ENCODE results near the gene REEP6.

The REEP6 gene

DNA sequence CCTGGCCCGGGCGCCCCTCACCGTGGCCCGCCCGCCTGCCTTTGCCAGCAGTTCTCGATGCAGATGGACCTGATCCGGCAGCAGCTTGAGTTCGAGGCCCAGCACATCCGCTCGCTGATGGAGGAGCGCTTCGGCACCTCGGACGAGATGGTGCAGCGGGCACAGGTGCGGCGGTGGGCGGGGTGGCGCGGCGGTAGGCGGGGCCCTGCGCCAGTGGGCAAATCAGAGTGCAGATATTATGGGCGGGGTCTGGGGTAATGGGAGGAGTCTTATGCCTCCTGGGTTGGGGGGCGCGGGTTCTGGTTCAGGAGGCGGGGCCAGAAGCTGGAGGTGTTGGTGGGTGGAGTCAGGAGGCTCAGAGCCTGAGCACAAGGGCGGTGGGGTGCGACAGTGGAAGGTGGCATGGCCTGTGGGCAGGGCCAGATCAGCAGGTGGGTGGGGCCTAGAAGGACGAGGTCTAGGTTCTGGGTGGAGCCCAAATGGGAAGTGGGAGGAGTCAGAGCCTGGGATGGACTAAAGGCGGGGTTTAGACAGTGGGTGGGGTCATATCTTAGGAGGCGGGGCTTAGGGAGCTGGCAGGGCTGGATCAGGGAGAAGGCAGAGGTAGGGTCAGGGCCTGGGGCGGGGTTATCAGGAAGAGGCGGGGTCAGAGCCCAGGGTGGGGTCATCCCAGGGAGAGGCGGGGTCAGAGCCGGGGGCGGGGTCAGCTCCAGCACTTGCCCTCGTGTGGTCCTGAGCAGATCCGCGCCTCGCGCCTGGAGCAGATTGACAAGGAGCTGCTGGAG lies 35.5 kb upstream of the REEP6 start:
- TF ChIP-seq SPI1 (IDR thresholded peaks at IDR 0.05; ENCODE audit: low read depth, low read length) (peak; percentile 49), TAF1 (IDR thresholded peaks at IDR 0.05; ENCODE audit: low read depth, low read length) (no peak)
- FAIRE-seq (peak; percentile 45), DNase-seq (ENCODE audit: insufficient read length, low spot score) (no peak)

GRCh38 chr19:1456121-1456900 lies 34.7 kb upstream of the REEP6 start:
- DNase-seq (ENCODE audit: insufficient read length, low spot score) (no peak), FAIRE-seq (no peak)

GRCh38 chr19:1457031-1457739 lies 33.8 kb upstream of the REEP6 start:
- FAIRE-seq = no peak
- TF ChIP-seq POLR2A (IDR thresholded peaks at IDR 0.05; ENCODE audit: low read depth, low read length) = no peak
- TF ChIP-seq SPI1 (IDR thresholded peaks at IDR 0.05; ENCODE audit: low read depth, low read length) = no peak
- no peak for TF ChIP-seq POU2F2 (IDR thresholded peaks at IDR 0.05; ENCODE audit: low read depth, low read length)
- no peak for DNase-seq (ENCODE audit: insufficient read length, low spot score)

More at GRCh38 chr19:1456121-1456900, 34.7 kb upstream of the REEP6 start:
- TF ChIP-seq POU2F2 (IDR thresholded peaks at IDR 0.05; ENCODE audit: low read depth, low read length) = no peak
- no peak for TF ChIP-seq POLR2A (IDR thresholded peaks at IDR 0.05; ENCODE audit: low read depth, low read length)

- DNase-seq (ENCODE audit: insufficient read length, low spot score) (no peak), FAIRE-seq (no peak)
- TF ChIP-seq POLR2A (IDR thresholded peaks at IDR 0.05; ENCODE audit: low read depth, low read length) (no peak), TAF1 (IDR thresholded peaks at IDR 0.05; ENCODE audit: low read depth, low read length) (no peak), POLR2AphosphoS5 (IDR thresholded peaks at IDR 0.05; ENCODE audit: low read depth, low read length) (no peak), POU2F2 (IDR thresholded peaks at IDR 0.05; ENCODE audit: low read depth, low read length) (no peak), SPI1 (IDR thresholded peaks at IDR 0.05; ENCODE audit: low read depth, low read length) (no peak), PAX5 (IDR thresholded peaks at IDR 0.05; ENCODE audit: insufficient read depth, low read length, severe bottlenecking) (no peak)
Measured at GRCh38 chr19:1457892-1458291, 33.1 kb upstream of the REEP6 start.

- DNase-seq (ENCODE audit: insufficient read length, low spot score) = no peak
- FAIRE-seq = no peak
- TF ChIP-seq POLR2A (IDR thresholded peaks at IDR 0.05; ENCODE audit: low read depth, low read length) = no peak
- TF ChIP-seq SPI1 (IDR thresholded peaks at IDR 0.05; ENCODE audit: low read depth, low read length) = no peak
- TF ChIP-seq POU2F2 (IDR thresholded peaks at IDR 0.05; ENCODE audit: low read depth, low read length) = no peak
- TF ChIP-seq TAF1 (IDR thresholded peaks at IDR 0.05; ENCODE audit: low read depth, low read length) = no peak
- TF ChIP-seq POLR2AphosphoS5 (IDR thresholded peaks at IDR 0.05; ENCODE audit: low read depth, low read length) = no peak
- TF ChIP-seq PAX5 (IDR thresholded peaks at IDR 0.05; ENCODE audit: insufficient read depth, low read length, severe bottlenecking) = no peak
Measured at GRCh38 chr19:1459479-1459878, 31.5 kb upstream of the REEP6 start.

DNA sequence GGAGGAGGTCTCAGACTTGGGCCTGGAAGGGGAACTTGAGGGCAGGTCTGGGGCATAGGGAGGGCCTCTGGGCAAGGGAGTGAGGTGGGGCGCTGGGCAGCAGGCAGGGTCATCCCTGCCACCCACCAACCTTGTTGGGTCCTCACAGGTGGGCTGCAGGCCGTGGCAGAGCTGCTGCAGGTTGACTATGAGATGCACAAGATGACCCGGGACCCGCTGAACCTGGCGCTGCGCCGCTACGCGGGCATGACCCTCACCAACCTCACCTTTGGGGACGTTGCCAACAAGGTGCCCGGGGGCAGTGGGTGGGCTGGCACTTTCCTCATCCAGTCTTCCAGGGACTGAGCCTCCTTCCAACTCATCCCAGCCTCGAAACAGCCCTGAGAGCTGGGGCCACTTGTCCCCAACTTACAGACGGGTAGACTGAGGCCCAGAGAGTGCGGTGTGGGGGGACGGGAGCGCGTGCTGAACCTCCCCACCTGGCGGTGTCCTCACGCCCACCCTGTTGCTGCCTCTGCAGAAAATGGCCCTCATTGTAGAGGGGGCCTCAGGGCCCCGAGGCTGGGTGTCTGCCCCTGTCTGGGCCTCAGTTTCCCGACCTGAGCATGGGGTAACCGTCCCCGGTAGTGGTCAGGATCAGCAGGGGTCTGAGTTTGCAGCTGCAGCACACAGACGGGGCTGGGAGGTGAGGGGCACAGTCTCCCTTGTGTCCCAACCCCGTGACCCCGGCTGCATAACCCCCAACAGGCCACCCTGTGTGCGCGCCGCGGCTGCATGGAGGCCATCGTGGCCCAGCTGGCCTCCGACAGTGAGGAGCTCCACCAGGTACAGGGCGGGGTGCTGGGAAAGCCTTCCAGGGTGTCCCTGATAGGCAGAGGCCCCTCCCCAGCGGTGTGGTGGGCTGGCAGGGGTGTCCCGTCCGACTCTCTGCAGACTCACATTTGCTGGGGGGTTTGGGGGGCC lies 30.7 kb upstream of the REEP6 start:
- TF ChIP-seq TAF1 (IDR thresholded peaks at IDR 0.05; ENCODE audit: low read depth, low read length) (no peak), POLR2AphosphoS5 (IDR thresholded peaks at IDR 0.05; ENCODE audit: low read depth, low read length) (no peak), SPI1 (IDR thresholded peaks at IDR 0.05; ENCODE audit: low read depth, low read length) (no peak), PAX5 (IDR thresholded peaks at IDR 0.05; ENCODE audit: insufficient read depth, low read length, severe bottlenecking) (no peak), POLR2A (IDR thresholded peaks at IDR 0.05; ENCODE audit: low read depth, low read length) (no peak), POU2F2 (IDR thresholded peaks at IDR 0.05; ENCODE audit: low read depth, low read length) (no peak)
- DNase-seq (ENCODE audit: insufficient read length, low spot score) = no peak
- FAIRE-seq = no peak

DNA sequence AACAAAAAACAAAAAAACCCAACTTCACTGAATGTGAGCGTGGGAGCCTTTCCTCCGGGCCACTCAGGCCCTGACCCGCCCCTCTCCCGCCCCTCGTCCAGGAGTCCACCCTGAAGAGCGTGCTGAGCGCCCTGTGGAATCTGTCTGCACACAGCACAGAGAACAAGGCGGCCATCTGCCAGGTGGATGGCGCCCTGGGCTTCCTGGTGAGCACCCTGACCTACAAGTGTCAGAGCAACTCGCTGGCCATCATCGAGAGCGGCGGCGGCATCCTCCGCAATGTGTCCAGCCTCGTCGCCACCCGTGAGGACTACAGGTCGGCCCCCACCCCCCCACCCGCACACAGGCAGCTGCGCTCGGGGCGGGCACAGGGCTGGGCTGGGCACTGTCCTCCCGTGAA lies 29.1 kb upstream of the REEP6 start:
- FAIRE-seq (no peak), DNase-seq (ENCODE audit: insufficient read length, low spot score) (no peak)
- no peak for TF ChIP-seq TAF1 (IDR thresholded peaks at IDR 0.05; ENCODE audit: low read depth, low read length)
- TF ChIP-seq SPI1 (IDR thresholded peaks at IDR 0.05; ENCODE audit: low read depth, low read length) = no peak
- no peak for TF ChIP-seq POLR2AphosphoS5 (IDR thresholded peaks at IDR 0.05; ENCODE audit: low read depth, low read length)
- TF ChIP-seq POLR2A (IDR thresholded peaks at IDR 0.05; ENCODE audit: low read depth, low read length) = no peak
- TF ChIP-seq PAX5 (IDR thresholded peaks at IDR 0.05; ENCODE audit: insufficient read depth, low read length, severe bottlenecking) = no peak
- no peak for TF ChIP-seq POU2F2 (IDR thresholded peaks at IDR 0.05; ENCODE audit: low read depth, low read length)

GRCh38 chr19:1465191-1466016 lies 25.6 kb upstream of the REEP6 start:
- DNase-seq (ENCODE audit: insufficient read length, low spot score) = no peak
- FAIRE-seq = peak; percentile 87
- TF ChIP-seq POLR2AphosphoS5 (IDR thresholded peaks at IDR 0.05; ENCODE audit: low read depth, low read length) (no peak), SPI1 (IDR thresholded peaks at IDR 0.05; ENCODE audit: low read depth, low read length) (no peak), PAX5 (IDR thresholded peaks at IDR 0.05; ENCODE audit: insufficient read depth, low read length, severe bottlenecking) (no peak), POU2F2 (IDR thresholded peaks at IDR 0.05; ENCODE audit: low read depth, low read length) (no peak), POLR2A (IDR thresholded peaks at IDR 0.05; ENCODE audit: low read depth, low read length) (no peak), TAF1 (IDR thresholded peaks at IDR 0.05; ENCODE audit: low read depth, low read length) (no peak)
